ENCODE measurements around the gene COL19A1. TPM values are rescaled to one million over a fixed set of nuclear protein-coding genes. Genes with fewer than 3 reads are reported as not detected.

The COL19A1 gene
- total and polyA plus RNA-seq, 2 experiments from 2014 or later = not detected

- Mint-ChIP-seq H3K27ac (peak overlapping the region; percentile 35; the same call in 1 of the 2 replicates), H3K4me3 (peak overlapping the region; percentile 21; the same call in 1 of the 3 replicates)
- no peaks in the 10 kb centered on the region for H3K36me3 ChIP-seq (ENCODE audit: insufficient read depth)
Measured at GRCh38 chr6:69973138-69973537, 106.8 kb downstream of the COL19A1 start.

More at GRCh38 chr6:69973138-69973537, 106.8 kb downstream of the COL19A1 start:
- TF ChIP-seq NANOG (IDR thresholded peaks at IDR 0.05; ENCODE audit: borderline replicate concordance) = no peak
- no peak for TF ChIP-seq STAT1 (IDR thresholded peaks at IDR 0.05; ENCODE audit: unreplicated experiment)
- peak; percentile 61; the same call in 1 of the 2 replicates for TF ChIP-seq ZNF462 (CRISPR knock-in tag; IDR thresholded peaks at IDR 0.05)
- no peak for TF ChIP-seq JUNB (IDR thresholded peaks at IDR 0.05; ENCODE audit: unreplicated experiment)
- no peak for TF ChIP-seq ZNF114 (CRISPR knock-in tag; IDR thresholded peaks at IDR 0.05)
- TF ChIP-seq EZH2 (IDR thresholded peaks at IDR 0.05; ENCODE audit: low read depth, unreplicated experiment) = no peak
- H3K36me3 Mint-ChIP-seq (ENCODE audit: low read depth) = no peaks in the 10 kb centered on the region
- Histone ChIP-seq H4K20me1 (replicated peaks; ENCODE audit: insufficient read depth) (no peaks in the 10 kb centered on the region), H2AFZ (no peak overlapping the region), H3K79me2 (replicated peaks; ENCODE audit: insufficient read depth) (no peaks in the 10 kb centered on the region), H3K27me3 (ENCODE audit: insufficient read depth) (no peaks in the 10 kb centered on the region), H3K4me3 (no peak overlapping the region), H3K4me2 (no peak overlapping the region), H3K4me1 (ENCODE audit: insufficient read depth) (no peaks in the 10 kb centered on the region), H3K9me2 (ENCODE audit: insufficient read depth) (no peaks in the 10 kb centered on the region), H3F3A (replicated peaks; ENCODE audit: low read depth) (no peaks in the 10 kb centered on the region), H3K27ac (ENCODE audit: low read depth) (no peak overlapping the region)
- DNase-seq (ENCODE audit: low spot score) (peak; percentile 23), ATAC-seq (peak; percentile 77)
- no peaks in the 10 kb centered on the region; the same call in 2 of the 3 replicates for H3K9me3 Mint-ChIP-seq
- H3K27me3 Mint-ChIP-seq (ENCODE audit: insufficient read depth, low read depth, poor library complexity) = peaks cover 1% of the 10 kb centered on the region
- H3K4me1 Mint-ChIP-seq = peaks cover 15% of the 10 kb centered on the region

Data from GM23338 (cell line).